ENCODE results near the gene AP4B1.

GRCh38 chr1:113912594-113913311, 8.2 kb upstream of the AP4B1 start:
- TF ChIP-seq YY1 (IDR thresholded peaks at IDR 0.05; ENCODE audit: insufficient read depth, insufficient read length) = no peak
- no peak for TF ChIP-seq ZNF274 (IDR thresholded peaks at IDR 0.05; ENCODE audit: low read depth, low read length)
